IPS-18a (cell line): ENCODE measurements around the gene IDI2.
"Not testable (repeated sequence)": the region's sequence is repeated elsewhere in the genome, so short reads cannot be mapped to it uniquely, and the experiment has no call there.

Experiments
- H3K27ac ChIP-seq: one replicate; pipeline ENCODE4 v1.5.1; 2013; ENCODE audit warnings: low read length
- H3K27me3 ChIP-seq: one replicate; pipeline ENCODE4 v1.6.1; 2013; ENCODE audit warnings: mild to moderate bottlenecking, low read length; ENCODE audit not compliant: control insufficient read depth, insufficient read depth
- H3K36me3 ChIP-seq: one replicate; pipeline ENCODE4 v1.6.1; 2013; ENCODE audit warnings: low read depth, low read length; ENCODE audit not compliant: control insufficient read depth
- H3K4me1 ChIP-seq: one replicate; pipeline ENCODE4 v1.6.1; 2013; ENCODE audit warnings: low read depth, low read length; ENCODE audit not compliant: control insufficient read depth
- H3K4me3 ChIP-seq: one replicate; pipeline ENCODE4 v1.5.1; 2013; ENCODE audit warnings: low read length
- H3K9ac ChIP-seq: one replicate; pipeline ENCODE4 v1.6.1; 2013; ENCODE audit warnings: mild to moderate bottlenecking, low read length, moderate library complexity
- H3K9me3 ChIP-seq: one replicate; pipeline ENCODE4 v1.6.1; 2013; ENCODE audit warnings: low read depth, low read length; ENCODE audit not compliant: control insufficient read depth

IDI2 gene

DNA sequence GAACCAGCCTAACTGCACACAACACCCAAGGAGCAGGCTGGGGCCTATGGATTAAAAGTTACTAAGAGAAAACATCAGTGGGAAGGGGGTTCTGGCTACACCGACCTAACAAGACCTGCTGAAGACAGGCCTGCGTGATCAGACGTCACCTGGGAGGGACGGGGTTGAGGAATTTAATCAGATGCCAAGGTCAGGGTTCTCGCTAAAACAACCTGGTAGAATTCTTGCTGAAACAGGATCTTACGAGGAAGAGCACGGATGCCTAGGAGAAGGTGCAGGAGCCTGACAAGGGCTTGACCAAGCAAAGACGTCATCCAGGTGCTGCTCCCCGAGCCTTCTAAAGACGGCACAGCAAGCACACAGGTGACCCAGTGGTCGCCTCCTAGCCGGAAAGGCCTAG is 1.6 kb downstream of the IDI2 start:
- Histone ChIP-seq H3K4me3 (no peak overlapping the region), H3K27me3 (no peaks in the 10 kb centered on the region), H3K4me1 (no peaks in the 10 kb centered on the region), H3K27ac (no peak overlapping the region), H3K9ac (no peak overlapping the region), H3K9me3 (no peaks in the 10 kb centered on the region), H3K36me3 (peaks cover 8% of the 10 kb centered on the region)

DNA sequence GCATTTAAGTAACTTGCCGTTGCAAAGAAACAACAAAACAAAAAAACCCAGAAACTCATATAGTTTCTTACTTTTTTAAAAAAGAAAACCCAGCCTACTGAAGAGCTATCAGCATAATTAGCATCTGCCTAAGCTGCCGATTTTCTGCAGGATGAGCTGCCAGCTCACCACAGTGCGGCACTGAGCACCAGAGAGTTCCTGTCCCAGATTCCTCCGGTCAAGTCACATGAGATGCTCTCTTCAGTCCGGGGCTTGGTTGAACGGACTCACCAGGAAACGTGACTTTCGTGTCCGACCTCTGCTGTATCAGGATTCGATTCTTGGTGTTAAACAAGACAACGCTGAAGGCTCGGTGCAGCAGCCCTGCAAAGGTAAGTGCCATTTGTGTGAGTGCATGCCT is 3.2 kb downstream of the IDI2 start:
- H3K27ac ChIP-seq, result no peak overlapping the region
- H3K9me3 ChIP-seq, result no peaks in the 10 kb centered on the region
- no peaks in the 10 kb centered on the region for H3K27me3 ChIP-seq
- H3K4me1 ChIP-seq, result no peaks in the 10 kb centered on the region
- peaks cover 17% of the 10 kb centered on the region for H3K36me3 ChIP-seq
- H3K4me3 ChIP-seq, result no peak overlapping the region
- no peak overlapping the region for H3K9ac ChIP-seq

DNA sequence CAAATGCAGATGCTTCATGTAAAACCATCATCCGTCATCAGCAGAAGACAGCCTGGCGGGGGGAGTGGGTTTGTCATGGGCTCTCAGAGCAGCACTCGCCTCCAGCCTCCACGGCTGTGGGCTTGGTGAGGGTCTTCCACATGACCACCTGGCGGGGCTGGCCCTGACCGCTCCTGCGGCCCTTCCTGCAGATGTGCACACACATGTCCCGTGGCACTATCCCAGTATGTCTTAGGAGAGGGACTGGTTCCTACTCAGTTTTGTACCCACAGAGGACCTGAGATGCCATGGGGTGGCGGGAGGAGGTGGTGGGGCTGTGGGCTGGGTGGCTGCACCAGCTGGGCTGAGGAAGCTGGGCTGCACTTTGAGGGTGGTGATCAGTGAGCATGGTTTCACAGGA is 4.7 kb downstream of the IDI2 start:
- no peak overlapping the region for H3K27ac ChIP-seq
- H3K27me3 ChIP-seq, result no peaks in the 10 kb centered on the region
- H3K4me1 ChIP-seq, result no peaks in the 10 kb centered on the region
- peaks cover 32% of the 10 kb centered on the region for H3K36me3 ChIP-seq
- no peak overlapping the region for H3K4me3 ChIP-seq
- H3K9me3 ChIP-seq, result no peaks in the 10 kb centered on the region
- no peak overlapping the region for H3K9ac ChIP-seq

DNA sequence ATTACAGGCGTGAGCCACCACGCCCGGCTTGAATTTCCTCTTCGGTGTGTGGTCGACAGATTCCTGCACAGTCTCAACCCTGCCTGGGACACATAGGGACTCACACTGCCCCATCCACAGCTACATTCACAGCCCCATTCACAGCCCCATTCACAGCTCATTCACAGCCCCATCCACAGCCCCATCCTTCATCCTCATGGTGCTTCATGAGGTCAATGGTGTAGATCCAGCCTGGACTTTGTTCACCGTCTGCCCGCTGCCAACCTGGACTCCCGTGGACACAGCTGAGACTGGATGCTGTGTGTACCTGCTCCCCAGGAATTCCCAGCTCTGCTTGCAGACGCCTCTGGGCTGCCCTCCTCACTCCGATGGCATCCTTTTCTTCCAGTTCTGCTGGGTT is 5.2 kb downstream of the IDI2 start:
- H3K36me3 ChIP-seq, result peaks cover 37% of the 10 kb centered on the region
- H3K27me3 ChIP-seq, result no peaks in the 10 kb centered on the region

DNA sequence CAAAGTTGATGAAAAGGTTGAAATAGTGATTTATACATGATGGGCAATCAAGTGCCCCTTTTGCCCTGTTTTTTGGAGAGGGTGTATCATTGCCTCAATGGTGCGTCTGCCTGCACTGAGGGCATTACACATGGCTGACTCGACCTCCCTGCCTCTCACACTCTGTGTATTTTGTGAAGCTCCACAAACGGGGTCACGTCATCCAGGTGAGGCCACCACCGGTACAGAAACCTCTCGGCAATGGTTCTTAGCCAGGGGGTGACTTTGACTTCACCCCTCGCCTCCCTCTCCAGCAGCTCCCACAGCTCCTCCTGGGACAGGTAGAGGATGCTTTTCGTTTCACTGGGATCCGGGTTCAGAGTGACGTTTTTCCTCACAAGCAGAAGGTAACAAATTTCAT is 6.3 kb downstream of the IDI2 start:
- Histone ChIP-seq H3K9ac (no peak overlapping the region), H3K27me3 (no peaks in the 10 kb centered on the region), H3K4me1 (no peaks in the 10 kb centered on the region), H3K36me3 (peaks cover 46% of the 10 kb centered on the region), H3K9me3 (no peaks in the 10 kb centered on the region), H3K4me3 (no peak overlapping the region), H3K27ac (no peak overlapping the region)

More for the DNA sequence above, 5.2 kb downstream of the IDI2 start:
- Histone ChIP-seq H3K9me3 (no peaks in the 10 kb centered on the region), H3K27ac (no peak overlapping the region), H3K4me3 (no peak overlapping the region), H3K4me1 (no peaks in the 10 kb centered on the region), H3K9ac (no peak overlapping the region)

DNA sequence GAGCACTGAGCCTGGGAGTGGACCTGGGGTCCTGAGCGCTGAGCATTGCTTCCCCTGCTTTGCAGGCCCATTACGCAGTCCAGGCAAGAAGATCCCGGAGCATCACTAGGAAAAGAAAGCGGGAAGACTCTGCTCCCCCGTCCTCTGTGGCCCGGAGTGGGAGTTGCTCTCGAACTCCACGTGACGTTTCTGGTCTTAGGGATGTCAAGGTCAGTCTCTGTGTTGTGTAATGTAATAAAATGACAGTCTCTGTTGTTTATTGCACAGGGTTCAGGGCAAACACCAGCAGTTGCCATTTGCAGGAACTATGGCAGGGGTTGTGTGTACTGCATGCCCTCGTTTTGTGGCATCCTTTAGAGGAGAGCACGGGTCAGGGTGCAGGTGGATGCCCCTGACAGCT is 10.0 kb downstream of the IDI2 start:
- no peaks in the 10 kb centered on the region for H3K9me3 ChIP-seq
- no peaks in the 10 kb centered on the region for H3K4me1 ChIP-seq
- no peaks in the 10 kb centered on the region for H3K27me3 ChIP-seq
- H3K4me3 ChIP-seq, result no peak overlapping the region
- no peak overlapping the region for H3K27ac ChIP-seq
- H3K36me3 ChIP-seq, result peaks cover 82% of the 10 kb centered on the region
- H3K9ac ChIP-seq, result no peak overlapping the region

DNA sequence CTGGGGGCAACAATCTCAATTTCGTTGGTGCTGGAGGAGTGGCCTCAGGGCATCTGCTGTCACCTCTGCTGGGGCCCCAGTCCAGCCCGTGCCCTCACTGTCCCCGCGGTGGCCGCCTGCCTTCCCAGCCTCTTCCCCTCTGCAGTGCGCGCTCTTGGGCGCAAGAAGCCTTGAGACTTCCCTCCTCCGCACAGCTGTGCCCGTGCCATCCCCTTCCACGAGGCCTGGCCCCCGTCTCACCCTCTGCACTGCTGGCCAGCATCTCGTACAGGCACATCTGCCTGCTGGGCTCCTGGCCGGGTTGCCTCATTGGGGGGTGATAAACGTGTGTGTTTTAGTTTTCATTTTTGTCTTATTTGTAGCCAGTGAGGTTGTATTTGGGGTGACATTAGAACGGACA is 14.0 kb downstream of the IDI2 start:
- Histone ChIP-seq H3K4me1 (no peaks in the 10 kb centered on the region), H3K36me3 (peaks cover 96% of the 10 kb centered on the region), H3K9ac (no peak overlapping the region), H3K27ac (no peak overlapping the region), H3K9me3 (no peaks in the 10 kb centered on the region), H3K4me3 (no peak overlapping the region), H3K27me3 (no peaks in the 10 kb centered on the region)

DNA sequence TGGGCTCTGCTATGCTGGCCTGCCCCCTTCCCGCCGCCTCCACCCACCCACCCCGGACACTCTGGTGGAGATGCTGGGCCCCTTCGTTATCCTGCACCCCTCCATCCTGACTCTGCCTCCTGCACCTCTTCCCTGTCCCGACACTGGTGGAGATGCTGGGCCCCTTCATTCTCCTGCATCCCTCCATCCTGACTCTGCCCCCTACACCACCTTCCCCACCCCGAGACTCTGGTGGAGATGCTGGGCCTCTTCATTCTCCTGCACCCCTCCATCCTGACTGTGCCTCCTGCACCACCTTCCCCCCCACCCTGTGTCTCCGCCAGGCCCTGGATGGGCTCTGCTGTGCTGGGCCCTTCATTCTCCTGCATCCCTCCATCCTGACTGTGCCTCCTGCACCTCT is 15.0 kb downstream of the IDI2 start:
- Histone ChIP-seq H3K36me3 (peaks cover 96% of the 10 kb centered on the region), H3K4me3 (no peak overlapping the region), H3K27ac (no peak overlapping the region), H3K9me3 (no peaks in the 10 kb centered on the region), H3K9ac (no peak overlapping the region), H3K4me1 (no peaks in the 10 kb centered on the region), H3K27me3 (no peaks in the 10 kb centered on the region)

DNA sequence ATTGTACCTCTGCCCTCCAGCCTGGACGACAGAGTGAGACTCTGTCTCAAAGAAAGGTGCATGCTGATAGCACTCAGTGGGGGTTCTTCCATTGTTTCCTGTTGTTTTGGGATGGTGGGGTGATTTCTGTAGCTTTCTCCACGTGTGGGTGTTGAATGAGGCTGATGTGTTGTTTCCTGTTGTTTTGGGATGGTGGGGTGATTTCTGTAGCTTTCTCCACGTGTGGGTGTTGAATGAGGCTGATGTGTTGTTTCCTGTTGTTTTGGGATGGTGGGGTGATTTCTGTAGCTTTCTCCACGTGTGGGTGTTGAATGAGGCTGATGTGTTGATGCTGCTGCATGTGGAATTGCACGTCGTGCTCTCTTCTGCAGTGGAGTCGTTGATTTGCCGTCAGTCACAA is 15.7 kb downstream of the IDI2 start:
- H3K27ac ChIP-seq, H3K9me3 ChIP-seq, H3K27me3 ChIP-seq, H3K9ac ChIP-seq, H3K4me1 ChIP-seq, H3K4me3 ChIP-seq: not testable (repeated sequence)
- H3K36me3 ChIP-seq, result peaks cover 97% of the 10 kb centered on the region

DNA sequence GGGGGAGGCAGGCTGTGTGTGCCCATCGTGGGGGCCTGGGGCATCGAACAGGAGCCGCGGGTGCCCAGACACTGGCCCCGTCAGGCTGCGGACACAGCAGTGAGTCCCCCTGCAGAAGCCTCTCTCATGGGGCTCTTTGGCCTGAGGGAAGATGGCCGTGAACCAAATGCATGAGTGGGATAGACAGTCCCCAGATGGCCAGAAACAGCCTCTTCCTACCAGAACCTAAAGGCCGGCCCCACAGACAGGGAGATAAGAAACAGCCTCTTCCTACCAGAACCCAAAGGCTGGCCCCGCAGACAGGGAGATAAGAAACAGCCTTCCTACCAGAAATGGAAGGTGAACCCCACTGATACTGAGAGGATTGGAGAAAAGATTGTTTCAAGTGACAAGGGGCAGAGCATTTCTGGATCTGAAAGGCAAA is 16.6 kb downstream of the IDI2 start:
- no peak overlapping the region for H3K4me3 ChIP-seq
- H3K9ac ChIP-seq, result no peak overlapping the region
- H3K27me3 ChIP-seq, result no peaks in the 10 kb centered on the region
- H3K4me1 ChIP-seq, result no peaks in the 10 kb centered on the region
- H3K27ac ChIP-seq, result no peak overlapping the region
- peaks cover 97% of the 10 kb centered on the region for H3K36me3 ChIP-seq
- no peaks in the 10 kb centered on the region for H3K9me3 ChIP-seq

DNA sequence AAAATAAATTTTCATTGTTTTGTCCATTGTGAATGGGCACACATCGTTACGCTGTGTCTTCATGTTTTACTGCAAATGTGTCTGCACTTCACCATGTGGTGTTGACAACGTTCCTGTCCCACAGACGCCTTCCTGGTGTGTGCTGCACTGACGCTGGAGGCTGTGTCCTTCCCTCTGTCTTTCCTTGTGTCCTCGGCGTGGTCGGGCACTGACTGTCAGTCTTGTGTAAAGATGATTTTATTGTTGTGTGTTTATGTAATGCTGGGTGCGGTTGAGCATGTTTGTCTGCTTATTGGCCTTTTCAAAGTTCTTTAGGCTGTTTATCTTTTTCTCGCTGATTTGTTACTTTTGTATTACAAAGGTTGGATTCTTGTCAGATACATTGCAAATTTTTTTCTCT is 18.1 kb downstream of the IDI2 start:
- Histone ChIP-seq H3K4me1 (no peaks in the 10 kb centered on the region), H3K27me3 (no peaks in the 10 kb centered on the region), H3K27ac (no peak overlapping the region), H3K9ac (no peak overlapping the region), H3K9me3 (no peaks in the 10 kb centered on the region), H3K4me3 (no peak overlapping the region), H3K36me3 (peaks cover 99% of the 10 kb centered on the region)

DNA sequence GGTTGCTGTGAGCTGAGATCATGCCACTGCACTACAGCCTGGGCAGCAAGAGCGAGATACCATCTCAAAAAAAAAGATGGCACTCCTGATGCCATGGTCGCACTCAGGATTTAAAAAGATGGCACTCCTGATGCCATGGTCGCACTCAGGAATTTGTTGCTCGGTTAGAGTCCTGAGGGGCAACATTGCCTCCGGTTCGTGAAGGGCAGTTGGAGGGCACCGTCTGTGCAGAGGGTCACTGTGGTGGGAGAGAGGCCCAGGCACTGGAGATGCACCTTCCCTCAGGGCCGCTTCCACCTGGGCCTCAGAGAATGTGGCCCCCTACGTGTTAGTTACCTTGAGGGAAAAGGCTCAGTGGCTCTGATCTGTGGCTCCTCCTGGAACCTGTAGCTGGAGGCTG is 19.1 kb downstream of the IDI2 start:
- Histone ChIP-seq H3K27ac (no peak overlapping the region), H3K27me3 (no peaks in the 10 kb centered on the region), H3K4me1 (no peaks in the 10 kb centered on the region), H3K9ac (no peak overlapping the region), H3K4me3 (no peak overlapping the region), H3K9me3 (no peaks in the 10 kb centered on the region), H3K36me3 (peaks cover 98% of the 10 kb centered on the region)
